SH-SY5Y (cell line): Measurements from ENCODE around the gene HBP1.

Experiments used
- GATA2 ChIP-seq: IDR thresholded peaks from 2 replicates; pipeline ENCODE4 v1.6.1; 2011; ENCODE audit warnings: mild to moderate bottlenecking, low read depth, low read length
- GATA3 ChIP-seq: IDR thresholded peaks from 2 replicates; pipeline ENCODE4 v1.6.1; 2011; ENCODE audit warnings: low read depth, mild to moderate bottlenecking, low read length, moderate library complexity

DNA sequence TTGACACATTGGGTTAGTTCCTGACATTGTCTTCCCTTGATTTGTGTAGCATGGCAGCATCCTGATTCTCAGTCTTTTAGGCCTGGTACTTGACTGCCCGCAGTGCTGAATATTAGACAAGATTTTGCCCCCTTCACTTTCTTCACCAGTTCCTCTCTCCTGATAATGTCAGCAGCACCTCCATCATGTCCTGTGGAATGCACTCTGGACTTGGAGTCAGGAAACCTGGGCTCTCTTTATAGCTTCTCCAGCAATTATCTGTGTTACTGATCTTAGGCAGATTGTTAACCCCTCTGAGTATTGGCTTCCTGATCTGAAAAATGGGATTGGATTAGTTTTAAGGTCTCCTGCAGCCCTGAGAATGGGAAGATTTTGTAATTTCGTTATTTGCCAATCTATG, 19.0 kb downstream of the HBP1 start:
- TF ChIP-seq GATA2, result no peak
- no peak for TF ChIP-seq GATA3
